NCI-H2171 treated with DMSO at 0.1 percent for 48 hours (cell line): ENCODE data around the gene C1orf53.
A peak's percentile ranks its signal among the peaks of the same experiment; 100 is the strongest.
"Not testable (repeated sequence)": the region's sequence is repeated elsewhere in the genome, so short reads cannot be mapped to it uniquely, and the experiment has no call there.

ENCODE experiments used
- DNase-seq: peaks from one replicate; lab custom pipeline; 2025; lab: John Stamatoyannopoulos, UW

The C1orf53 gene

GRCh38 chr1:197902454-197903195 lies at the start of gene C1orf53:
Gene C1orf53, plus strand, starts transcription at chr1:197902630. Its CDS starts 20 bp downstream, at chr1:197902650.
- peak; percentile 82 for DNase-seq

- not testable (repeated sequence) for DNase-seq
Measured at GRCh38 chr1:197855751-197856150, 46.7 kb upstream of the C1orf53 start.

- DNase-seq = no peak
Measured at GRCh38 chr1:197857477-197857876, 45.0 kb upstream of the C1orf53 start.

GRCh38 chr1:197859024-197859423 lies 43.4 kb upstream of the C1orf53 start:
- DNase-seq = no peak

GRCh38 chr1:197862221-197862620 lies 40.2 kb upstream of the C1orf53 start:
- DNase-seq = no peak

GRCh38 chr1:197862671-197863070 lies 39.8 kb upstream of the C1orf53 start:
- no peak for DNase-seq

GRCh38 chr1:197865809-197866208 lies 36.6 kb upstream of the C1orf53 start:
- no peak for DNase-seq

- peak; percentile 46 for DNase-seq
Measured at GRCh38 chr1:197868751-197869489, 33.5 kb upstream of the C1orf53 start.

- DNase-seq = no peak
Measured at GRCh38 chr1:197869490-197870077, 32.8 kb upstream of the C1orf53 start.

GRCh38 chr1:197876894-197877293 lies 25.5 kb upstream of the C1orf53 start:
- no peak for DNase-seq

GRCh38 chr1:197880385-197880784 lies 22.0 kb upstream of the C1orf53 start:
- DNase-seq = not testable (repeated sequence)

GRCh38 chr1:197882241-197882640 lies 20.2 kb upstream of the C1orf53 start:
- not testable (repeated sequence) for DNase-seq

- DNase-seq = no peak
Measured at GRCh38 chr1:197884173-197884572, 18.3 kb upstream of the C1orf53 start.

- DNase-seq = no peak
Measured at GRCh38 chr1:197890936-197891335, 11.5 kb upstream of the C1orf53 start.

- DNase-seq = no peak
Measured at GRCh38 chr1:197892684-197893083, 9.7 kb upstream of the C1orf53 start.

GRCh38 chr1:197896301-197896700 lies 6.1 kb upstream of the C1orf53 start:
- no peak for DNase-seq

GRCh38 chr1:197899037-197899436 lies 3.4 kb upstream of the C1orf53 start:
- no peak for DNase-seq

- peak; percentile 68 for DNase-seq
Measured at GRCh38 chr1:197902131-197902453, 338 bp upstream of the C1orf53 start.

- no peak for DNase-seq
Measured at GRCh38 chr1:197903196-197903514, 725 bp downstream of the C1orf53 start.

- DNase-seq = no peak
Measured at GRCh38 chr1:197904126-197904787, 1.8 kb downstream of the C1orf53 start.

- no peak for DNase-seq
Measured at GRCh38 chr1:197905699-197906351, 3.4 kb downstream of the C1orf53 start.
